Measurements from ENCODE around the gene CIDEB.

CIDEB gene

GRCh38 chr14:24271134-24271833, 36.5 kb downstream of the CIDEB start, which contains the start of gene RABGGTA:
Gene RABGGTA, minus strand, starts transcription at chr14:24271597. Its CDS starts 482 bp downstream, at chr14:24271115.
- H3K27me3 ChIP-seq (replicated peaks; ENCODE audit: control insufficient read depth, insufficient read depth, low read length), result no peaks in the 10 kb centered on the region
- TF ChIP-seq CTCF (IDR thresholded peaks at IDR 0.05; ENCODE audit: insufficient read depth, low read length, poor library complexity, severe bottlenecking), result peak; percentile 76
- DNase-seq (ENCODE audit: extremely low read depth, insufficient read length), result peak; percentile 98
- peaks cover 19% of the 10 kb centered on the region for H3K36me3 ChIP-seq (ENCODE audit: control insufficient read depth, insufficient read depth, low read length)
- peak within 1 kb of the TSS; percentile 89 for H3K4me3 ChIP-seq (replicated peaks; ENCODE audit: low read depth, low read length)

DNA sequence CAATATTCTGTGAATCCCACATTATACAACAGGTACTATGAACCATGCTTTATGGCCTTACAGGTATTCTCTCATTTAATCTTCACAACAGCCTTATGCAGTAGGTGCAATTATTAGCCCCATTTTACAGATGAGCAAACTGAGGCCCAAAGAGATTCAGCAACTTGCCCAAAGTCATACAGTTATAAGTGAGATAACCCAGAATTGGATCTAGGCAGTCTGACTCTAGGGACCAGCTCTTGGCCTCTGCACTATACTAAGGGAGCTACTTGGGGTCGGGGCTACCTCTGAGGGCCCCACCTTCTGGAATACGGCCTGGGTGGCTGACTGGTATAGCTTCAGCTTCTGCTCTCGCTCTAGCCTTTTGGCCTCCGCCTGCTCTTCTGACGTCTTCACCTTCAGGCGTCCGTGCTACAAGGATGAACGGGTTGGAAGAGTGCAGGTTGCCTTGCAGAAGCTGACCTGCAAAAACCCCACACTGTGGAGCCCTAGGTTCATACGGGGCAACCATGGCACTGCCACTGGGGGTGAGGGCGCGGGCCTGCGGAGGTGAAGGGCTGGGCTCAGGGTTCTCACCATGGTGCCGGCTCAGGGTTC, 37.1 kb downstream of the CIDEB start:
- Histone ChIP-seq H3K27me3 (replicated peaks; ENCODE audit: control insufficient read depth, insufficient read depth, low read length) (no peaks in the 10 kb centered on the region), H3K36me3 (ENCODE audit: control insufficient read depth, insufficient read depth, low read length) (peaks cover 22% of the 10 kb centered on the region), H3K4me3 (replicated peaks; ENCODE audit: low read depth, low read length) (peak overlapping the region; percentile 89)
- TF ChIP-seq CTCF (IDR thresholded peaks at IDR 0.05; ENCODE audit: insufficient read depth, low read length, poor library complexity, severe bottlenecking), result no peak
- DNase-seq (ENCODE audit: extremely low read depth, insufficient read length), result no peak

DNA sequence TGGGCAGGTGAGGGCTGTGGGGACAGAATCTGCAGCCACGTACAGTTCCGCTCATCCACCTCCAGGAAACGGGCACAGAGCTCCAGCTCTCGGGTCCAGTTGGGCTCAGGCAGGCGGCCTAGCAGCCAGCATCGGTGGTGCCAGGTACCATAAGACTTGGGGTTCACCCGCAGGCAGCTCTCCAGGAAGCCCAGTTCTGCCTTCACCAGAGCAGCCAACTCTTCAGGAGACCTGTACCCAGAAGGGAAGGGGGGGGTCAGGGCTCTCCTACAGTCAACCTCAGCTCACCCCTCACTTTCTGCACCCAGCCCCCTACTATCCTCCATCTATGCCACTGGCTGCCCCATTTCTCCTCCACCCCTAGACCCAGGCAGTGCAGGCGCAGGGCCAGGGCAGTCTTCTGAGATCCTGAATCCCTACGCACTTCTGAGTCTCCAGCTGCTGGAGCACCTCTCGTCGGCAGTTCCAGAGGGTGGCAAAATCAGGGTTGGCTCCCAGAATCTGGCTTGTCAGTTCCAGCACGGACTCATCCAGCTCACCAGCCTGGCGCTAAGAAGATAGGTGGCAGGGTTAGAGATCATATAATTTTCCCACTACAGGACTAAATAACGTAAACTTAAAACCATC, 37.8 kb downstream of the CIDEB start:
- H3K4me3 ChIP-seq (replicated peaks; ENCODE audit: low read depth, low read length), result peak overlapping the region; percentile 89
- TF ChIP-seq CTCF (IDR thresholded peaks at IDR 0.05; ENCODE audit: insufficient read depth, low read length, poor library complexity, severe bottlenecking), result no peak

GRCh38 chr14:24269368-24269767, 38.4 kb downstream of the CIDEB start:
- no peak for DNase-seq (ENCODE audit: extremely low read depth, insufficient read length)
- H3K4me3 ChIP-seq (replicated peaks; ENCODE audit: low read depth, low read length), result no peak overlapping the region
- H3K27me3 ChIP-seq (replicated peaks; ENCODE audit: control insufficient read depth, insufficient read depth, low read length), result no peaks in the 10 kb centered on the region
- no peak for TF ChIP-seq CTCF (IDR thresholded peaks at IDR 0.05; ENCODE audit: insufficient read depth, low read length, poor library complexity, severe bottlenecking)
- H3K36me3 ChIP-seq (ENCODE audit: control insufficient read depth, insufficient read depth, low read length), result peaks cover 25% of the 10 kb centered on the region

More for the DNA sequence above, 37.8 kb downstream of the CIDEB start:
- H3K36me3 ChIP-seq (ENCODE audit: control insufficient read depth, insufficient read depth, low read length), result peaks cover 25% of the 10 kb centered on the region
- H3K27me3 ChIP-seq (replicated peaks; ENCODE audit: control insufficient read depth, insufficient read depth, low read length), result no peaks in the 10 kb centered on the region
- no peak for DNase-seq (ENCODE audit: extremely low read depth, insufficient read length)

GRCh38 chr14:24268225-24268624, 39.6 kb downstream of the CIDEB start:
- Histone ChIP-seq H3K4me3 (replicated peaks; ENCODE audit: low read depth, low read length) (no peak overlapping the region), H3K36me3 (ENCODE audit: control insufficient read depth, insufficient read depth, low read length) (peaks cover 27% of the 10 kb centered on the region), H3K27me3 (replicated peaks; ENCODE audit: control insufficient read depth, insufficient read depth, low read length) (no peaks in the 10 kb centered on the region)
- no peak for DNase-seq (ENCODE audit: extremely low read depth, insufficient read length)
- no peak for TF ChIP-seq CTCF (IDR thresholded peaks at IDR 0.05; ENCODE audit: insufficient read depth, low read length, poor library complexity, severe bottlenecking)

Data from GM06990 (cell line).